Peyer's patch (tissue), 4 donors: Measurements from ENCODE around the gene FRMD4A. TPM values are rescaled to one million over a fixed set of nuclear protein-coding genes. Genes with fewer than 3 reads are reported as not detected.

Experiments used
- DNase-seq, 3 donors: peaks; one replicate each; pipeline ENCODE4 v3.0.0-alpha.2; 2017 to 2019
- H3K27ac ChIP-seq, 4 donors: fragments of 200-600 bp; sonication (generic); one replicate each; pipeline ENCODE4 v1.5.1; 2016 to 2019
- H3K27me3 ChIP-seq, 2 donors: fragments of 200-600 bp; sonication (generic); one replicate each; pipeline ENCODE4 v1.5.1; 2019
- H3K36me3 ChIP-seq, 3 donors: fragments of 200-600 bp; sonication (generic); one replicate each; pipeline ENCODE4 v1.5.1; 2016 to 2019
- H3K4me1 ChIP-seq, 4 donors: fragments of 200-600 bp; sonication (generic); one replicate each; pipeline ENCODE4 v1.5.1; 2016 to 2019
- H3K4me3 ChIP-seq, 4 donors: fragments of 200-600 bp; sonication (generic); 1 replicate in 3 of 4; 2 replicates in 1 of 4; pipeline ENCODE4 v1.5.1; 2016 to 2019; ENCODE audit warnings: mild to moderate bottlenecking in 1 of 4
- H3K9me3 ChIP-seq, 4 donors: fragments of 200-600 bp; sonication (generic); one replicate each; pipeline ENCODE4 v1.5.1; 2016 to 2019; ENCODE audit warnings: mild to moderate bottlenecking in 1 of 4
- POLR2A ChIP-seq, 2 donors: fragments of 450-650 bp; IDR thresholded peaks; one replicate each; pipeline ENCODE4 v1.5.1; 2017; ENCODE audit warnings: antibody characterized with exemption in 2 of 2, mild to moderate bottlenecking in 2 of 2, moderate library complexity in 2 of 2
- total RNA-seq, 4 donors: library from RNA; depleted of rRNA; stranded (reverse); fragments of >200 nt; gene quantifications; one replicate each; pipeline ENCODE4 v1.1.0, GENCODE V29; 2016
- TF ChIP-seq, protein P1 (sequence below), 6 experiments: fragments of 450-650 bp in 4 of 6; fragments of 200-600 bp in 2 of 6; sonication (generic) in 1 of 6; IDR thresholded peaks; one replicate each; pipeline ENCODE4 v1.5.1; 2017 to 2019; ENCODE audit warnings: antibody characterized with exemption in 6 of 6, mild to moderate bottlenecking in 3 of 6, moderate library complexity in 1 of 6

FRMD4A gene
- total RNA-seq, 4 donors from 2014 or later = 3.0 to 47.9 (median 5.9) TPM

DNA sequence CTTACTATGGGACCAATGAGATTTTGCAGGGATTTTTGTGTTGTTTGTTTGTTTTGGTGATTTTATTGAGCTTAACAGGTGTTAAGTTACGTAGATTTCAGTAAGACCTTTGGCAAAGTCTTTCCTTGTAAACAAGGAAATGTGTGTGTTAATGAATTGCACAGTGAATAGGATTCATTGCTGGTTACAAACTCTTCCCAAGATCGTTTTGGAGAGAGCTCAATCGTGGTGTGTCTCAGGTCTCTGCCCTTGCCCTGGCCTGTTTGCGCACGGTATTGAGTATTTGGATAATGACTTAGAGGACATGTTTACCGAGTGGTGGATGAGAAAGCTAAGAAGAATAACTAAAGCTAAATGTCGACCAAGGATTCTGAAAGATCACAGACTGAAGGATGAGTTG is 702.1 kb downstream of the FRMD4A start:
- Histone ChIP-seq H3K4me1 (peaks cover 0 to 10% (median 0%) of the 10 kb centered on the region in 4 donors), H3K9me3 (no peaks in the 10 kb centered on the region), H3K36me3 (peaks cover 0 to 18% (median 0%) of the 10 kb centered on the region in 3 donors), H3K4me3 (no peak overlapping the region), H3K27ac (no peak overlapping the region), H3K27me3 (no peaks in the 10 kb centered on the region)
- TF ChIP-seq, protein P1, sequence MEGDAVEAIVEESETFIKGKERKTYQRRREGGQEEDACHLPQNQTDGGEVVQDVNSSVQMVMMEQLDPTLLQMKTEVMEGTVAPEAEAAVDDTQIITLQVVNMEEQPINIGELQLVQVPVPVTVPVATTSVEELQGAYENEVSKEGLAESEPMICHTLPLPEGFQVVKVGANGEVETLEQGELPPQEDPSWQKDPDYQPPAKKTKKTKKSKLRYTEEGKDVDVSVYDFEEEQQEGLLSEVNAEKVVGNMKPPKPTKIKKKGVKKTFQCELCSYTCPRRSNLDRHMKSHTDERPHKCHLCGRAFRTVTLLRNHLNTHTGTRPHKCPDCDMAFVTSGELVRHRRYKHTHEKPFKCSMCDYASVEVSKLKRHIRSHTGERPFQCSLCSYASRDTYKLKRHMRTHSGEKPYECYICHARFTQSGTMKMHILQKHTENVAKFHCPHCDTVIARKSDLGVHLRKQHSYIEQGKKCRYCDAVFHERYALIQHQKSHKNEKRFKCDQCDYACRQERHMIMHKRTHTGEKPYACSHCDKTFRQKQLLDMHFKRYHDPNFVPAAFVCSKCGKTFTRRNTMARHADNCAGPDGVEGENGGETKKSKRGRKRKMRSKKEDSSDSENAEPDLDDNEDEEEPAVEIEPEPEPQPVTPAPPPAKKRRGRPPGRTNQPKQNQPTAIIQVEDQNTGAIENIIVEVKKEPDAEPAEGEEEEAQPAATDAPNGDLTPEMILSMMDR (IDR thresholded peaks at IDR 0.05) = no peak
- no peak for TF ChIP-seq POLR2A (IDR thresholded peaks at IDR 0.05)
- no peak for DNase-seq

DNA sequence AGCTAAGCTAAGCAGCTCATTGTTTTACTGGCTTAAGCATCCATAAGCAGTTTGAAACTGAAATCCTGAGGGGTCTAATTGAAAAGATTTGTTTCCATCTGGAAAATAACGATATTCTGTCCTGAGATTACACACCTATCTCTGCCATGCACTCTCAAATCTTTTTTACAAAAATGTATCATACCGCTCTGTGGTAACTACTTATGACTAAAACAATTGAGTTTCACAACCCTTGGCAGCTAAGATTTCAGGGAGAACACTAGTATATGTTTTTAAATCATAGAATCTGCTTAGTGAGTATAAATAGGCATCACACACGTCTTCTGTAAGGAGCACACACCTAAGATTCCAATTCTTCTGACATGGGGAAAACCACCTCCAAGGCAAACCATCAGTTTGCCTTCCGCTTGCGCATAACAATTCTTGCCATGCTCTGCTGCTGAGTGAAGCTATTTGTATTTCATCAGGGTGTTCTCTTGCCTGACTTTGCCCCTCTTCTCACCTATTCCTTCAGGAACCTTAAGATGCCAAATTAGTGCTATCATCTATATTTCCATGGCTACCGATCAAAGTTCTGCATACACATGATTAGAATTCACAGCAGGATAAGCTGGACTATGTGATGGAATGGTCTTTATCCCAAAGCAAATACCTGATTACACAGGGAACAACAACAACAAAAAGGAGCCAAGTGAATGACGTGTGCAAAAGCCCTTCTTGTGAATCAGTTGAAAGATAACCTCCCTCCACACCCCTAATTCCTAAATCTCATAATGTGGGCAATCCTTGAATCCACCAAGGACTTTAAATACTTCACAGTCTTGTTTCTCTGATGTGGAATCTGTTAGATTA is 703.0 kb downstream of the FRMD4A start:
- Histone ChIP-seq H3K27me3 (no peaks in the 10 kb centered on the region), H3K4me1 (peaks cover 0 to under 1% (median 0%) of the 10 kb centered on the region in 4 donors), H3K27ac (no peak overlapping the region), H3K4me3 (no peak overlapping the region), H3K9me3 (no peaks in the 10 kb centered on the region), H3K36me3 (peaks cover 0 to 18% (median 0%) of the 10 kb centered on the region in 3 donors)
- DNase-seq = no peak
- TF ChIP-seq, protein P1 (IDR thresholded peaks at IDR 0.05) = no peak
- no peak for TF ChIP-seq POLR2A (IDR thresholded peaks at IDR 0.05)

DNA sequence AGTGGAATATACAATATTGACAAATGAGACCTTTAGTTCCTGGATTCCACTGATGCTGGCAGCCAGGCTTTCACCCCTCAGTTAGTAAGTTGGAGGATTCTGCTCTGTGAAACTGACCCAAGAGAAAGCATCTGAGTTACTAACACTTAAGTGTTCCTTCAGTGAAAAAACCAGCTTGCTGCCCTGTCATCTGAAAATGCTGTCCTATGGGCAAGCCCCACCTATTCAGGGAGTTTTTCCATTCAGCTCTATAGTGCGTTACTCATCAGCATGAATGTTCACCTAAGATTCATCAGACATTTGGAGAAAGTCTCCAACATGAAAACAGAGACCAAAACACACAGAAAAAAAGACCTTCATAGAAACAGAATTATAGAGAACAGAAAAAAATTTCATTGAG is 706.1 kb downstream of the FRMD4A start:
- Histone ChIP-seq H3K9me3 (no peaks in the 10 kb centered on the region), H3K4me3 (no peak overlapping the region), H3K27ac (no peak overlapping the region), H3K4me1 (no peaks in the 10 kb centered on the region), H3K27me3 (no peaks in the 10 kb centered on the region), H3K36me3 (peaks cover 0 to 24% (median 0%) of the 10 kb centered on the region in 3 donors)
- no peak for DNase-seq
- TF ChIP-seq POLR2A (IDR thresholded peaks at IDR 0.05) = no peak
- TF ChIP-seq, protein P1 (IDR thresholded peaks at IDR 0.05) = no peak

DNA sequence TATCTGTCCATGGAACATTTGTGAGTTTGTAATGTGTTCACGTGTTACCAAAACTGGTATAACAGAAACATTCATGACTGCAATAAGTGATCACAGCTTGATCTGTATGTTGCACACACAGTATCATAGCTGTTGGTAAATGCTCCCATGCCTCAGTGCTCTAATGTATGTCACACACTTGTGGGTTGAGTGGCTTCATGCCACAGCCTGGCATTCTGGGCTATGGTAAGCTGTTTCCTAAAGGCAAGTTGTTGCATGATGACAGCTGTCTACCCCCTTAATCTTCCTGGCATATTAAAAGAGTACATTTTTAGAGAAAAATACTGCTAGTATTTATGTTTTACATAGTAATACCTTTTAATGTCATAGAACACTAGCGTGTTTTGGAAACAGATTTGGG is 708.8 kb downstream of the FRMD4A start:
- no peaks in the 10 kb centered on the region for H3K9me3 ChIP-seq

DNA sequence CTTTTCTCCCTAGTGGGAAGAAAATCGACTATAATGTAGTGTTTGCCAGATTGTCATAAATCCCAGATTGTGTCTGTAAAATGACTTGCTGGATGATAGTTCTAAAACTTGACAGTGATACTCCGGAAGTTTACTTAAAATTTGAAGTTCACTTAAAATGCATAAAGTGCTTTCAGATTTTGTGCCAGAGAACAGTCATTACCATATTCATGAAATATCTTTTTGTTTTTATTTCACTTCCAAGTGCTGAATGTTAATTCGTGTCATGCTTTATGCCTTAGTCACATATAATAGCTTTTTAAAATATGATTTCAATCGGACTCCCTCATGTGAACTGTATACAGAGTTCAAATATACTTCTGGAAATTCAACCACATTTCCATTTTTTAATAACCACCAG is 713.6 kb downstream of the FRMD4A start:
- Histone ChIP-seq H3K36me3 (peaks cover 0 to 62% (median 0%) of the 10 kb centered on the region in 3 donors), H3K27ac (no peak overlapping the region), H3K27me3 (no peaks in the 10 kb centered on the region), H3K4me1 (no peaks in the 10 kb centered on the region), H3K4me3 (no peak overlapping the region), H3K9me3 (no peaks in the 10 kb centered on the region)
- no peak for DNase-seq
- TF ChIP-seq, protein P1 (IDR thresholded peaks at IDR 0.05) = no peak
- no peak for TF ChIP-seq POLR2A (IDR thresholded peaks at IDR 0.05)

More for the DNA sequence above, 708.8 kb downstream of the FRMD4A start:
- TF ChIP-seq, protein P1 (IDR thresholded peaks at IDR 0.05) = no peak
- TF ChIP-seq POLR2A (IDR thresholded peaks at IDR 0.05) = no peak
- no peak for DNase-seq
- H3K4me1 ChIP-seq = no peaks in the 10 kb centered on the region
- H3K4me3 ChIP-seq = no peak overlapping the region
- no peak overlapping the region for H3K27ac ChIP-seq
- peaks cover 0 to 45% (median 0%) of the 10 kb centered on the region in 3 donors for H3K36me3 ChIP-seq
- no peaks in the 10 kb centered on the region for H3K27me3 ChIP-seq
